AG08395 (cell line): Measurements from ENCODE around the gene MDN1.
"Not testable (repeated sequence)": the region's sequence is repeated elsewhere in the genome, so short reads cannot be mapped to it uniquely, and the experiment has no call there.

Experiments used
- DNase-seq: peaks from one replicate; pipeline ENCODE4 v3.0.0; 2012; ENCODE audit warnings: mixed read lengths, low spot score

The MDN1 gene

GRCh38 chr6:89763550-89763949, 56.0 kb downstream of the MDN1 start:
- peak; percentile 11 for DNase-seq

GRCh38 chr6:89758830-89759229, 60.8 kb downstream of the MDN1 start:
- no peak for DNase-seq

- DNase-seq: no peak
These were observed 69.3 kb downstream of the MDN1 start for GRCh38 chr6:89750338-89750737.

- DNase-seq: no peak
These were observed 69.7 kb downstream of the MDN1 start for GRCh38 chr6:89749918-89750317.

- DNase-seq: peak; percentile 7
These were observed 73.9 kb downstream of the MDN1 start for GRCh38 chr6:89745716-89746115.

GRCh38 chr6:89745096-89745495, 74.5 kb downstream of the MDN1 start:
- DNase-seq: no peak

- DNase-seq: no peak
These were observed 82.7 kb downstream of the MDN1 start for GRCh38 chr6:89736893-89737292.

- DNase-seq: no peak
These were observed 85.1 kb downstream of the MDN1 start for GRCh38 chr6:89734526-89734925.

GRCh38 chr6:89731924-89732567, 87.5 kb downstream of the MDN1 start:
- DNase-seq: no peak

GRCh38 chr6:89731262-89731661, 88.3 kb downstream of the MDN1 start:
- DNase-seq: not testable (repeated sequence)

GRCh38 chr6:89729818-89730217, 89.8 kb downstream of the MDN1 start:
- DNase-seq: no peak

- no peak for DNase-seq
These were observed 92.1 kb downstream of the MDN1 start for GRCh38 chr6:89727501-89727900.

- no peak for DNase-seq
These were observed 94.6 kb downstream of the MDN1 start for GRCh38 chr6:89724981-89725380.

GRCh38 chr6:89723046-89723445, 96.5 kb downstream of the MDN1 start:
- DNase-seq: no peak

- DNase-seq: no peak
These were observed 103.1 kb downstream of the MDN1 start for GRCh38 chr6:89716532-89716931.

- DNase-seq: no peak
These were observed 107.8 kb downstream of the MDN1 start for GRCh38 chr6:89711801-89712200.

GRCh38 chr6:89708316-89708715, 111.3 kb downstream of the MDN1 start:
- no peak for DNase-seq

- DNase-seq: no peak
These were observed 111.8 kb downstream of the MDN1 start for GRCh38 chr6:89707766-89708165.

- DNase-seq: no peak
These were observed 113.5 kb downstream of the MDN1 start for GRCh38 chr6:89706121-89706520.

GRCh38 chr6:89703292-89703691, 116.3 kb downstream of the MDN1 start:
- DNase-seq: no peak

- no peak for DNase-seq
These were observed 117.2 kb downstream of the MDN1 start for GRCh38 chr6:89702349-89702748.

- DNase-seq: no peak
These were observed 123.9 kb downstream of the MDN1 start for GRCh38 chr6:89695667-89696066.

GRCh38 chr6:89694428-89694827, 125.2 kb downstream of the MDN1 start:
- no peak for DNase-seq

- no peak for DNase-seq
These were observed 126.4 kb downstream of the MDN1 start for GRCh38 chr6:89693207-89693606.

GRCh38 chr6:89692256-89692655, 127.3 kb downstream of the MDN1 start:
- no peak for DNase-seq
